Mammary epithelial cell (primary cell): ENCODE results near the gene SUPT16H.

ENCODE experiments used
- CTCF ChIP-seq, 2 donors: IDR thresholded peaks in 1 of 2; conservative IDR thresholded peaks in 1 of 2; 2 replicates each; pipeline ENCODE4 v1.5.1; 2011 to 2012; ENCODE audit warnings: inconsistent platforms in 2 of 2, low read length in 2 of 2, mild to moderate bottlenecking in 2 of 2, control low read depth in 1 of 2, low read depth in 1 of 2; ENCODE audit not compliant: insufficient read depth in 1 of 2; ENCODE audit errors: extremely low read depth in 1 of 2
- EZH2 ChIP-seq: IDR thresholded peaks from 2 replicates; pipeline ENCODE4 v1.6.1; 2012; ENCODE audit warnings: low read length, inconsistent platforms, borderline replicate concordance

GRCh38 chr14:21395450-21395849 lies 11.6 kb upstream of the SUPT16H start:
- TF ChIP-seq CTCF (conservative IDR thresholded peaks at IDR 0.05 in 1 of 2, IDR thresholded peaks at IDR 0.05 in 1 of 2; ENCODE audit: extremely low read depth in 1 of 2, insufficient read depth in 1 of 2, low read depth in 1 of 2, low read length in 2 of 2) (peak in 1 of 2 donors; percentile 15), EZH2 (no peak)
